ENCODE data around the gene GFPT2. TPM values are rescaled to one million over a fixed set of nuclear protein-coding genes. Genes with fewer than 3 reads are reported as not detected.
A peak's percentile ranks its signal among the peaks of the same experiment; 100 is the strongest.

GFPT2 gene
- total RNA-seq, 2 donors from 2014 or later, result 3.9 to 17.5 TPM

DNA sequence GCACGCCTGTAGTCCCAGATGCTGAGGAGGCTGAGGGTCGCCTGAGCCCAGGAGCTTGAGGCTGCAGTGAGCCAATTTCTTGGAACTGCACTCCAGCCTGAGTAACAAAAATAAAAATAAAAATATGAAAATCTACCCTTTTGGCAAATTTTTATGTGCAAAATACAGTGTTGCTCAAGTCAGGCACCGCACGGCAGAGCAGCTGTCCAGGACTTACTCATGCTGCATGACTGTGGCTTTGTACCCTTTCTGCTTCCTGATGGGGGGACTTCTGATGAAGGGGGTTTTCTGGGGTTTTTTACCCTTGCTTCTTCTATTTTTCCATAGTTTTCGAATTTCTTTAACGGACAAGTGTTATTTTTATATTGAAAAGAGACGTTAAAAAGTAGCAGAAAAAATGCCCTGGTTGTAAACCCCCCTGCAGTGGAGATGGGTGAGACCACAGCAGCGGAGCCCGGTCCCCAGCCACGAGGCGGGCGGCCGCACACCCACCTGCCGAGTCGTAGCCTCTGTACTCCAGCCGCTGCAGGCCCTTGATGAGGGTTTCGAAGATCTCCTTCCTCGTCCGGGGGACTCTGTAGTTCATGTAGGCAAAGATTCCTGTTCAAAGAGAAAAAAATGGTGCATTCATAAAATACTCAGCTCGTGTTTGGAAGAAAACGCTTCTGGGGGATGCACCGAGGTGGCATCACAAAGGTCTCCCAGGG lies 15.0 kb downstream of the GFPT2 start:
- Histone ChIP-seq H3K36me3 (replicated peaks in 1 of 2; ENCODE audit: insufficient read depth in 1 of 2, low read depth in 2 of 2) (no peaks in the 10 kb centered on the region), H3K4me3 (no peak overlapping the region), H3K27me3 (no peaks in the 10 kb centered on the region), H3K27ac (no peak overlapping the region), H3K9me3 (no peaks in the 10 kb centered on the region), H3K4me1 (peaks cover 11% of the 10 kb centered on the region)
- intact Hi-C loops (cut with DNase I), result no loop called here
- no peak for TF ChIP-seq POLR2A (IDR thresholded peaks at IDR 0.05)
- TF ChIP-seq, protein P1, sequence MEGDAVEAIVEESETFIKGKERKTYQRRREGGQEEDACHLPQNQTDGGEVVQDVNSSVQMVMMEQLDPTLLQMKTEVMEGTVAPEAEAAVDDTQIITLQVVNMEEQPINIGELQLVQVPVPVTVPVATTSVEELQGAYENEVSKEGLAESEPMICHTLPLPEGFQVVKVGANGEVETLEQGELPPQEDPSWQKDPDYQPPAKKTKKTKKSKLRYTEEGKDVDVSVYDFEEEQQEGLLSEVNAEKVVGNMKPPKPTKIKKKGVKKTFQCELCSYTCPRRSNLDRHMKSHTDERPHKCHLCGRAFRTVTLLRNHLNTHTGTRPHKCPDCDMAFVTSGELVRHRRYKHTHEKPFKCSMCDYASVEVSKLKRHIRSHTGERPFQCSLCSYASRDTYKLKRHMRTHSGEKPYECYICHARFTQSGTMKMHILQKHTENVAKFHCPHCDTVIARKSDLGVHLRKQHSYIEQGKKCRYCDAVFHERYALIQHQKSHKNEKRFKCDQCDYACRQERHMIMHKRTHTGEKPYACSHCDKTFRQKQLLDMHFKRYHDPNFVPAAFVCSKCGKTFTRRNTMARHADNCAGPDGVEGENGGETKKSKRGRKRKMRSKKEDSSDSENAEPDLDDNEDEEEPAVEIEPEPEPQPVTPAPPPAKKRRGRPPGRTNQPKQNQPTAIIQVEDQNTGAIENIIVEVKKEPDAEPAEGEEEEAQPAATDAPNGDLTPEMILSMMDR (IDR thresholded peaks at IDR 0.05), result no peak
- ATAC-seq (no peak), DNase-seq (no peak)
- 89 to 90% methylated on average over 22 of the region's 22 CpGs for WGBS, 2 donors

DNA sequence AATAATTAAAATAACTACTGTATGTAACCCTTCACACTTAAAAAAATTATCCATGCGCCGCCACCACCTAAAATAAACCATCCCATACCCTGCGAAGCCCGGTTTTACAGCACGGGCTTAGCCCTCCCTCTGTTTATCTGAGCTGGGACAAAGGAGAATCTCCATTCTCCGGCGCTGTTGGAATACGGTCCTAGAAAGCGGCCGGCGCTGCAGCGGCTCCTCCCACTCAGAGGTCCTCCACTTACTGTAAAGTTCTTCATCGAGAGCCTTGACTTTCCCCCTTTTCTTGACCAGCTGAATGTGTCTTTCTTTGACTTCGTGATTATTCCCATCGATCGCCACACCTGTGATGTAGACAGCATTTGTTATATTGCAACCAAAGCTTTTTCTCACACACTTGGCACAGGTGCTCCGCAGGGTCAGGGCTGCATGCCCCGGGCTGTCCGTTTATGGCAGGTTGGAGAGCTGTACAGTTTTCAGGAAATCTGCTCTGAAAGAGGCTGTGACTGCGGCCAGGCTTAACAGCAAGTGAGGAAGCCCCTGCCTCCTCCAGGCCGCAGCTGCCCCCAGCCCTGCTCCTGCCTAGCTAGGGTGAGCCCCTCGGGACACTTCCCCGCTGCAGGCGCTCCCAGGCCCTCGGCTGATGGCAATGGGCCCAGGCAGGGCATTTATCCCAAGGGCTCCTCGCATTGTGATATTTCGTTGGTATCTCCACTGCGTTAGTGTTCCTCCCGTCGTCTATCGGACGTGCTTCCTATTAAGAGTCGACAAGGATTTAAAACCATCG lies 16.7 kb downstream of the GFPT2 start:
- DNase-seq (peak; percentile 40 to 65 (median 48)), ATAC-seq (peak; percentile 54)
- TF ChIP-seq, protein P1 (IDR thresholded peaks at IDR 0.05), result no peak
- TF ChIP-seq POLR2A (IDR thresholded peaks at IDR 0.05), result no peak
- Histone ChIP-seq H3K9me3 (no peaks in the 10 kb centered on the region), H3K4me1 (peaks cover 16% of the 10 kb centered on the region), H3K27me3 (no peaks in the 10 kb centered on the region), H3K36me3 (replicated peaks in 1 of 2; ENCODE audit: insufficient read depth in 1 of 2, low read depth in 2 of 2) (no peaks in the 10 kb centered on the region), H3K4me3 (no peak overlapping the region), H3K27ac (peak overlapping the region in 1 of 4 donors; percentile 16)
- 51 to 58% methylated on average over 34 of the region's 34 CpGs for WGBS, 2 donors
- intact Hi-C loops (cut with DNase I), result no loop called here

DNA sequence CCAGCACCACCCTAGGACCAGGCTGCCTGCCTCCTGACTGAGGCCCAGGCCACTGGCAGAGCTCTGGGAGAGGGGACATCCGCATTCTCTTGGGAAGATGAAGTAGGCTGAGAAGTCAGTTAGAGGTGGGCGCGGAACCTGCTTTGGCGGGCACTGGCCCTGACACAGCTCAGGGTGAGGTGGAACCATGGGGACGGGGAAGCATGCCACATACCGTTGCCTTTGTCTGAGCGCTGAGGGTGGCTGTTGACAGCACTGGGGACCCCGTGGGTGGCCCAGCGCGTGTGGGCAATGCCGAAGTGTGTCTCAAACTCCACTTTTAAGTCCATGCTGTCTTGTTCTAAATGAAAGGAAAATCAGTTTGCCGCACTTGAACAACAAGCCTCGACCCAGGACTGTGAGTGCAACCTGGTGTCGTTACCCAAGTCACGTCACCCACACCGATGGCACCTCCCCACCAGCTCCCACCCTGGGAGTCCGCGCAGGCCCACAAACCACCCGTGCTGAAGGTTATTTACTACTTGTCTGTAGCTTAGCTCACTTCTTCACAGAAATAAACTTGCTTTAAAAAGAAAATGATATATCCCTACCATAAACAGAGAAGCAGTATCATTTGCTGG lies 17.4 kb downstream of the GFPT2 start:
- intact Hi-C loops (cut with DNase I), result no loop called here
- ATAC-seq (no peak), DNase-seq (no peak)
- H3K4me1 ChIP-seq, result peaks cover 23% of the 10 kb centered on the region
- no peak for TF ChIP-seq POLR2A (IDR thresholded peaks at IDR 0.05)
- TF ChIP-seq, protein P1 (IDR thresholded peaks at IDR 0.05), result no peak
- H3K9me3 ChIP-seq, result no peaks in the 10 kb centered on the region
- no peaks in the 10 kb centered on the region for H3K27me3 ChIP-seq
- whole genome bisulfite sequencing, 2 donors, result 87 to 90% methylated on average over 18 to 19 of the region's 19 CpGs
- H3K36me3 ChIP-seq (replicated peaks in 1 of 2; ENCODE audit: insufficient read depth in 1 of 2, low read depth in 2 of 2), result no peaks in the 10 kb centered on the region
- no peak overlapping the region for H3K4me3 ChIP-seq
- H3K27ac ChIP-seq, result no peak overlapping the region

DNA sequence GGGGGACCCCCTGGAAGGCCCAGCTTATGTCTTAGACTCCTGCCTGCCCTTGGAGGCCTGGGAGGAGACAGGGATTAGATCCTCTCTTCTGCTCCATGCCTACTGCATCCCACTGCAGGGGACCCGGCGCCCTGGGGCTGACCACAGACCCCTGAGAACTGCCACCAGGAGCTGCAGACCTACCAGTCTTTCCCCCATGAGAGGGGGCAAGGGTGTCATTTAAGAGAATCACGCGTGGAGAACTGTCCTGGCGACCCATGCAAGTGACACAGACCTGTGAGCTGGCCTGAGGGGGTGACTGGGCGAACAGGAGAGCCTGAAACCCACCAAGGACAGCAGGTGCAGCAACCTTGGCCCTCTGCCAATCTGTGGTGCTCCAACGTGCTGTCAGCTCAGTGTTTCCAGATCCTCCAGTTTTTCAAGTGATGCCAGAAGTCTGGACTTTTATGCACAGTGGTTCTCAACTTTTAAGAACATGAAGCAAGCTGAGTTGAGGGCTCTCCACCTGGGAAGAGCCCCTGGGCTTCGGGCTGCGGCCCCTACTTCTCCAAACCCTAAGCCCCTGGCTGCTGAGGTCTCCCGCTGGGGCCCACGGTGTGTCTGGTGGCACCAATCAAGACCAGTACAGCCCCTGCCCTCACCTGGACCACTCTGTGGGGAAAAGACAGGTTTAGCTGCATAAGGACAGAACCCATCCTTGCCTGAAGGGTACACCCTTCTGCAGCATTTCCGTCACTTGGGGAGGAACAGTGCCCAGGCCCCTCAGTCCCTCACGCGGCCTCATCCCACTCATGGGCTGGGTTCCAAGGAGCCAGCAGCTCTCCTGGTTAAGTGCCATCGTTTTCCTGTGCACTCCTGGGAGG lies 18.2 kb downstream of the GFPT2 start:
- Histone ChIP-seq H3K4me1 (peaks cover 31% of the 10 kb centered on the region), H3K27me3 (no peaks in the 10 kb centered on the region), H3K4me3 (no peak overlapping the region), H3K27ac (no peak overlapping the region), H3K36me3 (replicated peaks in 1 of 2; ENCODE audit: insufficient read depth in 1 of 2, low read depth in 2 of 2) (no peaks in the 10 kb centered on the region), H3K9me3 (no peaks in the 10 kb centered on the region)
- no peak for DNase-seq
- intact Hi-C loops (cut with DNase I), result no loop called here
- 74 to 75% methylated on average over 6 to 15 of the region's 15 CpGs for WGBS, 2 donors
- ATAC-seq, result no peak
- TF ChIP-seq, protein P1 (IDR thresholded peaks at IDR 0.05), result no peak
- TF ChIP-seq POLR2A (IDR thresholded peaks at IDR 0.05), result no peak
